Activated CD4-positive, alpha-beta T cell treated with anti-CD3 and anti-CD28 coated beads, Interleukin-2, amount 50 U/mL, for 4 hours (primary cell): ENCODE measurements around the gene GRSF1.
"Not testable (repeated sequence)": the region's sequence is repeated elsewhere in the genome, so short reads cannot be mapped to it uniquely, and the experiment has no call there.

Experiments used
- DNase-seq, 2 experiments: peaks; one replicate each; pipeline ENCODE4 v3.0.0-alpha.2; 2020

Gene GRSF1

DNA sequence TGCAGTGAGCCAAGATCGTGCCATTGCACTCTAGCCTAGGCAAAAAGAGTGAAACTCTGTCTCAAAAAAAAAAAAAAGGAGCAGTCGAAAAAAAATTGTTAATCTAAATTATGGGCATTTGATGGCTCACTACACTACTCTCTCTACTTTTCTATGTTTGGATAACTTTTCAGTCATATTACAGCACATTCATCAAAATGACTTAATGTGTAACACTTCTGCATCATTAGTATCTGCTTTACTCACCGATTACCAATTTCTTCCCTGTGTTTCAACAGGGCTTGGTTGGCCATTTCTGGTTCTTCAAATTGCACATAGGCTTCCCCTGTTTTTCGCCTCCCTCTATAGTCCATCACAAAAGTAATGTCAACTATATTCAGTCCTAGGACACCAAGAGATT lies 8.4 kb downstream of the GRSF1 start:
- no peak for DNase-seq

DNA sequence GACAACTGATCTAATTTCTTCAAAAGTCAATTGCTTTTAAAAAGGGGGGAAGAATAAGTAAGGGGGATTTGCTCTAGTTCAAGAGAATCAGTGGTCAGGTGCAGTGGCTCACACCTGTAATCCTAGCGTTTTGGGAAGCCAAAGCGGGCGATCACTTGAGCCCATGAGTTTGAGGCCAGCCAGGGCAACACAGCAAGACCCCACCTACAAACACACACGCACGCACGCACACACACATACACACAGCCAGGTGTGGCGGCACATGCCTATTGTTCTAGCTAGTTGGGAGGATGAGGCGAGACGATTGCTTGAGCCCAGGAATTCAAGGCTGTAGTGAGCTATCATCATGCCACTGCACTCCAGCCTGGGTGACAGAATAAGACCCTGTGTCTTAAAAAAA lies 9.6 kb downstream of the GRSF1 start:
- DNase-seq: no peak

DNA sequence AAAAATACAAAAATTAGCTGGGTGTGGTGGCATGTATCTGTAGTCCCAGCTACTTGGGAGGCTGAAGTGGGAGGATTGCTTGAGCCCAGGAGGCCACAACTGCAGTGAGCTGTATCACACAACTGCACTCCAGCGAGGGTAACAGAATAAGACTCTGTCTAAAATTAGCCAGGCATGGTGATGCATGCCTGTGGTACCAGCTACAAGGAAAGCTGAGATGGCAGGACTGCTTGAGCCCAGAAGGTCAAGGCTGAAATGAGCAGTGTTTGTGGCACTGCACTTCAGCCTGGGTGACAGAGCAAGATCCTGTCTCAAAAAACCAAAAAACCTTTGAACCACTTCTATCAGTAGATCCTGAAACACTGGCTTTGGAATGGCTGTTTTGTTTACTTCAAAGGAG lies 10.2 kb downstream of the GRSF1 start:
- no peak for DNase-seq

DNA sequence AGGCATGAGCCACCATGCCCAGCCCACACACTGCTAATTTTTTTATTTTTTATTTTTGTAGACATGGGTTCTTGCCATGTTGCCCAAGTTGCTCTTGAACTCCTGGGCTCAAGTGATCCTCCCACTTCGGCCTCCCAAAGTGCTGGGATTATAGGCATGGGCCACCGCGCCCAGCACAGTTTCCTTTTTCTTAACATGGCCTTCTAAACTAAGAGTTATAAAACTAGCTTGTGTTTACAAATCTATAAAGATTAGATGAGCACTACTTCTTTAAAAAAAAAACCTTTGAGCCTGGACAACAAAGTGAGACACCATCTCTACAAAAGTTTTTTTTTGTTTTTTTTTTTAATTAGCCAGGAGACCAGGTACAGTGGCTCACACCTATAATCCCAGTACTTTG lies 10.7 kb downstream of the GRSF1 start:
- DNase-seq: no peak

DNA sequence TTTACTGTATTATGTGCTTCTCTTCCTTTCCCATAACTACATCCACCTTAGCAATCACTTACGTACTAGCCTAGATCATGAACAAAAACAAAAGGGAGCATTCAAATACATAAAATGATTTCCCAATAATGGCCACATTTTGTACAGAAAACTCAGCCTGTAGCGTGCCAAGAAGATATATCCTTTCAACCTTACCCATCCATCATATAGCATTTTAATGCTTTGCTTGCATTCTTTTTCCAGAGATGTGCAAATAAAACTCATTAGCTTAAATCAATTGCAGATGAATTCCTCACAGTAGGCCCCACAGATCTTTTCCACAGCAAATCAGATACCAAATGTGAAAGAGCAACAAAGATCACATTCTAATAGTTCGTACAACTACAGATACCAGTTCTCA lies 20.8 kb downstream of the GRSF1 start:
- no peak for DNase-seq

DNA sequence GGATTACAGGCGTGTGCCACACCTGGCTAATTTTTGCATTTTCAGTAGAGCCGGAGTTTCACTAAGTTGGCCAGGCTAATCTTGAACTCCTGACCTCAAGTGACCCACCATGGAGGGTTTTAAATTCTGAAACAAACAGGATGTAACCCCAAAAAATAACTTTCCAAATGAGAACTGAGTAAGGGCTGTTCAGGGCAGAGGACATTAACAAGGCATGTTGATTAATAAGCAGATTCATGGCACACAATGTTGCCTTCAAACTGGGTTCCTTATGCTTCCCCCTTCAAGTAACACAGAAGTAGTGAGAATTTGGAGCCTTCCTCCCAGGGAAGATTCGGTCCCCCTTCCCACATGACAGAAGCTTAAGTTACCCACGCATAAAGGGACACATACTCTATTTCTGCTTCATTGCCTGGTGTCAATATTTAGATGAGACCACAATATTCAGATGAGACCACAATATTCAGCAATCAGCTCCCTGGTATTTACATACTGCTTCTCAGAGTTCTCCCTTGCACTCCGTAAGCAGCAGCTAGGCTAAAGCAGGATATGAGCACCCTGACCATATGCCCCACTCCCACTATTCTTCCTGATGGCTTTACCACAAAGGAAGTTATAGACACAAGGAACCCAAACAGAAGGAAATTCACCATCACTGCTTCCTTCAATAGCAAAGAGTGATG lies 21.4 kb downstream of the GRSF1 start:
- DNase-seq: no peak

DNA sequence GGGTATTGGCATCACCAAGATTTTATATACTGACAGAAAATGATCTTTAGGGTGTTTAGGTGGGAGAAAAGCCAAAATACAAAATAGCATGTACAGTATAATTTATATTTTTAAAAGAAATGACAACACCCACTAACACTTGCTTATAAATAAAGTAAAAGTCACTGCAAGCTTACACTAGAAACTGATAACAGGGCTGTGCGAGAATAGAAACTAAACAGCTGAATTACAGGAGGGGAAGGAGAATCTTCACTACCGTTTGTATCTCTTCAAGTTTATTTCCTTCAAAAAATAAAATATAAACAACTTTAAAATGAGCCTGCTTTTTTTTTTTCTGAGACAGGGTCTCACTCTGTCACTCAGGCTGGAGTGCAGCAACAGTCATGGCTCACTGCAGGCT lies 22.8 kb downstream of the GRSF1 start:
- no peak for DNase-seq

DNA sequence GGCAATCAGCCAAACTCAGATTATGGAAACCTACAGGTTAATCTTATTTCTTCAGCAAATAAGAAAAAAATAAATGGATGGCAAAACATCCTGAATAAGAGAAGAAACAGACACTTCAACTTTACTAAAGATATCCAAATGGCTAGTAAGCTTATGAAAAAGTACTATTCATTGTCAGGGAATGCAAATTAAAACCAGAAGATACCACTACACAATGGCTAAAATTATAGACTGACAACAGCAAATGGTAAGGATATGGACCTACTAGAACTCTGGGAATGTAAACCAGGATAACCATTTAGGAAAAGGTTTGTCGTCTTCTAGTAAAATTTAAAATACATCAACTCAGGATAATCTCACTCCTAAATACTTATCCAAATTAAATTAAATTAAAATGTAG lies 24.3 kb downstream of the GRSF1 start:
- DNase-seq: no peak

DNA sequence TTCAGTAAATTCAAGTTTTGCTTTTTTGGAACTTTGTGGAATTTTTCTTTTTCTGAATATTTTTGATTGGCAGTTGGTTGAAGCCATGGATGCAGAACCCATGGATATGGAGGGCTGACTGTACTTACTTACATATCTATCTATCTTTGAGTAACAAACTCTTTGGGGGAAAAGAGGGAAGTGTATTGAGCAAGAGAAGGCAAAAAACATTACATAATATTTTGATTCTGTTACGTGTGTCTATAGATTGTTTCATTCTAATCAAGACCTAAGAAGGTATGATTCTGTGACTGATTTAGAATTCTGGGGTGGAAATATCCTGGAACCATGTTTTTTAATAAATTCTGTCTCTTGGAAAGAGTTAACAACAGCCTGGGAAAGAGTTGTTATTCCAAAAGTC lies 31.5 kb downstream of the GRSF1 start:
- no peak for DNase-seq

DNA sequence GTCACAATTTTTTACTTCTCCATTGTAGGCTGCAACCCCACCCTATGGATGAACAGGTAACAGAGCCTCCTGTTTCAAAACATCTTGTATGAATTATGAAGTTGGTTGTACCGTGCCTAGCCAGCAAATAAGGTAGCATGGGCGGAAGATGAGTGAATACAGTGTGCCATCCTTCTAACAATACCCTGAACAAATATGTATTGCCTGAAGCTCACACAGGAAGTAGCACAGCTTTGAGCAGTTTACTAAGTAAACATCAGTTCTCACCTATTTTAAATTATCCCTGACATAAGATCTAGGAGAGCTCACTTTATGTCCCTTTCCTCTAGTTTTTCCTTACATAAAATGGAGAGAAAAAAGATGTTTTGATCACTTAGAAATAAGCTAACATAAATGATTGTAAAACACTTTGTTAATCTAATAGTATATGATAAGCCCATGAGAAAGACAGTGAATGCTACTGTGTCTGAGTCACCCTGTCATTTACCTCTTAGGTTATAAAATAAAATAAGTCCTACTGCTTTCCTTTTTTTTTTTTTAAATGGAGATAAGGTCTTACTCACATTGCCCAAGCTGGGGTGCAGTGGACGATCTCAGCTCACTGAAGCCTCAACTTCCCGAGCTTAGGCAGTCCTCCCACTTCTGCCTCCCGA lies 36.6 kb downstream of the GRSF1 start:
- DNase-seq: no peak

DNA sequence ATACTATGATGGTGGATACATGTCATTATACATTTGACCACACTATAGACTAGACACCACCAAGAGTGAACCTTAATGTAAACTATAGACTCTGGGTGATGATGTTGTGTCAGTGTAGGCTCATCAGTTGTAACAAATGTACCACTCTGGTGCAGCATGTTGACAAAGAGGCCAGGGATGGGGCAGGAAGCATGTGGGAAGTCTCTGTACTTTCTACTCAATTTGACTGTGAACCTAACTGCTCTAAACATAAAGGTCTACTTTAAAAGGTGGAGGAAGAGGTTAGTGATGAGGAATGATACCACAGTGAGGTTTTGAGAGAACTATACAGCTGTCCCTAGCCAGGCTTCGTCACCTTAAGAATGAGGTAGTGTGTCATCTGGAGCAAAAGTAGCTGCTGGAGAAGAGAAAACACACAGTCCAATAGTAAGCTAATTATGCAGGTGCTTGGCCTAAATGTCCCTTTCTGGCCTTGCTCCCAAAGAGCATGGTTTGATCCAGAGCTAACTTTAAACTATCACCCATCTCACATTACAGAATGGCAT lies 38.4 kb downstream of the GRSF1 start:
- DNase-seq: no peak

DNA sequence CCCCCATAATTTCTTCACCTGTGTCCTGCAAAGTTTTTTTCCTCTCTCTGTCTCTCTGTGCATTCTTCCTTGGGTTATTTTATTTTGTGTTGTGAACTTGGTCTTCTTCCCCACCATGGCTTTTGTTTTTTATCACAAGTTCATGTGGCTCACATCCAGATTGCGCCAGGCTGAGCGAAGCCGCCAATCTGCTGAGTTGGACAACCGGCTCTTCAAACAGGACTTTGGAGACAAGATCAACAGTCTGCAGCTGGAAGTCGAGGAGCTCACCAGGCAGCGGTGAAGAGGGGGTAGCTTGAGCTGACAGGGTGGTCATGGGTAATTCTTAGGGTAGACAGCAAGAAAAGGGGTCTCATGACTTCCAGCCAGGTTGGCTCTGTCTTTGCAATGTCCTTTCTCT lies 46.1 kb downstream of the GRSF1 start:
- DNase-seq: no peak

DNA sequence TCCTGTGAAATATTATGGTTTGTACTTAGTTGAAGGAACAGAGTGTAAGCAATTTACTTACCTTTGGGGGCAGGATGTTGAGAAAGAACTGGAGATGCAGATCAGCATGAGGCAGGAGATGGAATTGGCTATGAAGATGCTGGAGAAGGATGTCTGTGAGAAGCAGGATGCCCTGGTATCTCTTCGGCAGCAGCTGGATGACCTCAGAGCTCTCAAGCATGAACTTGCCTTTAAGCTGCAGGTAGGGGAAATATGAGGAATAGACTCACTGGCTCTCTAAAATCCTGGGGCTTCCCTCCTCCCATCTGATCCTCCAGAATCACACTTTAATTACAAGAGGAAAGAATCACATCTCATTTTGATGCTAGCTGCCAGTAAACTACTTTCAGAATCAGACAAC lies 51.0 kb downstream of the GRSF1 start:
- DNase-seq: no peak

DNA sequence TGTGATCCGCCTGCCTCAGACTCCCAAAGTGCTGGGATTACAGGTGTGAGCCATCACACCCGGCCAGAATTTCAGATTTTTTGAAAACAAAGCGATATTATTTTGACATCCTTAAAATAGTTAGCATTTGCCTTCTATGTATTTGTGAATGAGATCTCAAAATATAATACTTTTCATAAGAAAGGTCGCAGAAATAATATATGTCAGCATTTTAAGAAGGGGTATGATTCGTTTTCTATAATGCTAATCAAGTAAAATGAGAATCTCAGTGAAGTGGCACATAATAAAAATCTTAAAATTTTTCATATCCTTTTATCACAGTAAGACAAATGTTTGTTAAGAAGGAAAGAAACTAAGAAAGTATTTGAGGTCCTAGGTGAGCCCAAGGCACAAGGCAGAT lies 52.2 kb downstream of the GRSF1 start:
- no peak for DNase-seq

DNA sequence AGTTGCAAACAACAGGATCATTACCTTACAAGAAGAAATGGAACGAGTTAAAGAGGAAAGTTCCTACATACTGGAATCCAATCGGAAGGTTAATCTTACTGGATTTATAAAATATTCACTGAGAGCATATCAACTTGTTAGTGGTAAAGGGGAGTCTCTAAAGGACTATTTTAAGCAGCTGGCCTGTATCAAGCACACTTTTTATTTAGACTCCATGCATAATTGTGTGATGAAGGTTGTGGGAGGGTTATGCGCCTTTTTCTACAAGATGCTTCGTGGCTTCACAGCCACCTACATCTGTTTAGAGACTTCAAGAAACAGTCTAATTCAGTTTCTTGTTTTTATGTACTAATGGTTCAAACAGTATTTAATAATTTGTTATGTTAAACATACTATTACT lies 56.6 kb downstream of the GRSF1 start:
- no peak for DNase-seq

DNA sequence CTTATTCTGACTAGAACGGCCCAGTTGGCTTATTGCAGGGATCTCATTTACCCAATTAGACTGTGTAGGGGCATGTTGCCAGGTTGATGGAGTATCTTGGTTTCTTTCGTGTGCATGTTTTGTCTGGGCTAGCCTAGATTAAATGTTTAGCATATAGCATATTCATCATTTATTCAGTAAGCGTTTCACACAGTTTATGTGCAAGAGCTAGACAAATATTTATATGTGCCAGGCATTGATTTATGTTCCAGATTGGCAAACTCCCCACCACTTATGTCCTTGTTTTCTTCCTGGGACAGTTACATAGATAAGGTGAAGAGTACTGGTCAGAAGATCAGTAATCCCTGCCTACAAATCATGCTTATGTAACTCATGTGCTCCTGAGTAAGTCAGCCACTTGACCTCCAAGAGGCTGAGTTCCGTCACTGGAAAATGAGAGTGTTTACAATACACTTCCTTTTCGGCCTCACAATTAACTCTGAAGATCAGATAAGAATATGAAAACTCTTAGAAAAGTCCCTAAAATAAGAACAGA lies 60.7 kb downstream of the GRSF1 start:
- no peak for DNase-seq

DNA sequence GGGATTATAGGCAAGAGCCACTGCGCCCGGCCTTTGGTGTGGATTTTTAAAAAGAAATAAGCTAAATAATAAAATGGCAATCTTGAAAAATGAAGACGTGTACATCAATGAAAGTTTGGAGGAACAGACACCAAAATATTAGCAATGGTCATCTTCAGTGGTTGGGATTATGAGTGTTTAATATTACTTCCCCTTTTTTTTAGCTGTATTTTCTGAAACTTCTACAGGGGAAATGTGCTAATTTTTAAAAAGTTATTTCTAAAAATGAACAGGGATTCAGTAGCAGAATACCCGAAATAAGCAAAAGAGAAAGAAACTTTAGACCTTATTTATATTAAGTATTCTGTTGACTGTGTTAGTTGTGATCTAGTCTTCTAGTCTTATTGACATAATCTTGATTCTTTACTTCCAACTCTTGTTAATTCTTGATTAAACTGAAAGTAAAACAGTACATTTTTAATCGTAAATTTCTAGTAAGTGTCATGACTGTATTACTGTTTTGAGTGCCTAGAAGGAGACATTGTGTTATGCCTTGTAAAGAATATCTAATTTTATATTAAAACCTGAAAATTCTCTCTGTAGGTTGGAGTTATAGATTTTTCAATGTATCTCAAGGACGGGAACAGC lies 66.6 kb downstream of the GRSF1 start:
- no peak for DNase-seq

DNA sequence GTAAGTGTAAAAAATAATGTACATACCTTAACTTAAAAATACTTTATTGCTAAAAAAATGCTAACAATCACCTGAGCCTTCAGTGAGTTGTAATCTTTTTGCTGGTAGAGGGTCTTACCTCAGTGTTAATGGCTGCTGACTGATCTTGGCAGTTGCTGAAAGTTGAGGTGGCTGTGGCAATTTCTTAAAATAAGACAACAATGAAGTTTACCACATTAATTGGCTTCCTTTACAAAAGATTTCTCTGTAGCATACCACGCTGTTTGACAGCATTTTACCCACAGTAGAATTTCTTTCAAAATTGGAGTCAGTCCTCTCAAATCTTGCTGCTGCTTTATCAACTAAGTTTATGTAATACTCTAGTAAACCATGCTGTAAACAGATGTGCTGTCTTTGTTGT lies 70.3 kb downstream of the GRSF1 start:
- DNase-seq: not testable (repeated sequence)

DNA sequence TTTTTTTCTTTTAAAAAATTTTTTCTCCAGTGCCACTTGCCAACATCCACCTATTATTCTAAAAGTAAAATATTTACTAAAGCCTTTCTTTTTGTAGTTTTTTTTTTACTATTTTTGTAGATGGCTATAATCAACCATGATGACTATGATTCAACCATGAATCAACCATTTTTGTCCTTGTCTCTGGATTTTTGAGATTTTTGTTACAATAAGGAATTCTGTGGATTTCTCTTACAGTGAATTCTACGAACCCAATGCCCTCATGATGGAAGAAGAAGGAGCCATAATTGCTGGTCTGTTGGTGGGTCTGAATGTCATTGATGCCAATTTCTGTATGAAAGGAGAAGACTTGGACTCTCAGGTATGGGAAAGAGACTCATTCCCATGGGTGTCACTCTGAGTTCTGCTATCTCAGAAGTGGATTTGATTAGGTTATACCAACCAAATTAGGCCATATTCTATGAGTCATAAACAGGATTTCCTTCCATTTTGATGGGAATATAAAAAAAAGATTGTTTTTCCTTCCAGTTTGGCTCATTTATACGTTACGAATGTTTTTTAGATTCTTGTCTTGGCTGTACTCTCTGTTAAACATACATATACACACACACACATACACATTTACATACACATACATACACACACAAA lies 71.3 kb downstream of the GRSF1 start:
- DNase-seq: no peak
